GM10248 (cell line): ENCODE measurements around the gene CD244.

ENCODE experiments used
- CTCF ChIA-PET: fragments of 300-600 bp; sonication (Branson Sonifier 250); formaldehyde crosslinking; extraction: SDS; loops from one replicate; lab custom pipeline; 2021; ENCODE audit warnings: antibody characterized with exemption; lab: Yijun Ruan, JAX
- POLR2A ChIA-PET: fragments of 350-650 bp; sonication (Branson Sonifier 250); formaldehyde crosslinking; extraction: SDS; loops from one replicate; lab custom pipeline; 2020; ENCODE audit warnings: antibody characterized with exemption; lab: Yijun Ruan, JAX
- DNase-seq: peaks from one replicate; pipeline ENCODE4 v3.0.0; 2012; ENCODE audit errors: extremely low spot score
- TF ChIP-seq, protein P1 (sequence below): IDR thresholded peaks from 2 replicates; pipeline ENCODE4 v1.5.1; 2012; ENCODE audit warnings: mild to moderate bottlenecking, low read depth; ENCODE audit errors: extremely low read depth, missing control alignments, control extremely low read depth

The CD244 gene

DNA sequence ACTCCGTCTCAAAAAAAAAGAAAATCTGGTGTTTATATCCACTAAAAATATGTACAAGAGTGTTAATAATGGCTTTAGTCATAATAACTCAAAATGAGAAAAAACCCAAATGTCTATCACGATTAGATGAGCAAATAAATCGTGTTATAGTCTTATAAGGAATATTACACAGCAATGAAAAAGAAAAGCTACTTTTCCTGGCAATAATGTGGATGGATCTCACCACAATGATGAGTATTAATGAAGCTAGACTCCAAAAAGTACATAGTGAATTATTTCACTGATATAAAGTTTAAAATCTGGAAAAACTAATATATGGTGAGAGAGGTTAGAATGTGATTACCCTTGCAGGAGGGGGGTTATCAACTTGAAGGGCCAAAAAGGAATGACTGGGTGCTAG lies 9.7 kb downstream of the CD244 start:
- DNase-seq, result no peak
- TF ChIP-seq, protein P1, sequence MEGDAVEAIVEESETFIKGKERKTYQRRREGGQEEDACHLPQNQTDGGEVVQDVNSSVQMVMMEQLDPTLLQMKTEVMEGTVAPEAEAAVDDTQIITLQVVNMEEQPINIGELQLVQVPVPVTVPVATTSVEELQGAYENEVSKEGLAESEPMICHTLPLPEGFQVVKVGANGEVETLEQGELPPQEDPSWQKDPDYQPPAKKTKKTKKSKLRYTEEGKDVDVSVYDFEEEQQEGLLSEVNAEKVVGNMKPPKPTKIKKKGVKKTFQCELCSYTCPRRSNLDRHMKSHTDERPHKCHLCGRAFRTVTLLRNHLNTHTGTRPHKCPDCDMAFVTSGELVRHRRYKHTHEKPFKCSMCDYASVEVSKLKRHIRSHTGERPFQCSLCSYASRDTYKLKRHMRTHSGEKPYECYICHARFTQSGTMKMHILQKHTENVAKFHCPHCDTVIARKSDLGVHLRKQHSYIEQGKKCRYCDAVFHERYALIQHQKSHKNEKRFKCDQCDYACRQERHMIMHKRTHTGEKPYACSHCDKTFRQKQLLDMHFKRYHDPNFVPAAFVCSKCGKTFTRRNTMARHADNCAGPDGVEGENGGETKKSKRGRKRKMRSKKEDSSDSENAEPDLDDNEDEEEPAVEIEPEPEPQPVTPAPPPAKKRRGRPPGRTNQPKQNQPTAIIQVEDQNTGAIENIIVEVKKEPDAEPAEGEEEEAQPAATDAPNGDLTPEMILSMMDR, result no peak
- CTCF ChIA-PET, result interaction anchor here (0.6 to 4.0 kb wide), 8 partner anchors 11 to 137 kb away, joined by 3 to 26 read pairs (median 3); partner anchors contain the start of genes CD244 and ITLN2
- POLR2A ChIA-PET, result no interaction called here

DNA sequence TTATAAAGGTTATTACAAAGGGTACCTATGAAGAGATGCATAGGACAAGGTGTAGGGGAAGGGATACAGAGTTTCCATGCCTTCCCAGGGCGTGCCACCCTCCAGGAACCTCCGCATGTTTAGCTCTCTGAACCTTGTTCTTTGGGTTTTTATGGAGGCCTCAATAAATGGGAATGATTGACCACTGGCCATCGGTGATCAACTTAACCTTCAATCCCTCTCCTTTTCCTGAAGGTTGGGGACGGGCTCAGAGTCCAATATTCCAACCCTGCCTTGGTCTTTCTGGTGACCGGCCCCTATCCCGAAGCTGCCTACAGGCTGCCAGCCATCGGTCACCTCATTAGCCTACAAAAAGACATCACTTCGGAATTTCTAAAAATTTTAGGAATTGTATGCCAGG lies 11.7 kb downstream of the CD244 start:
- CTCF ChIA-PET, result interaction anchor here (0.9 to 2.3 kb wide), 4 partner anchors 9 to 101 kb away, joined by 3 to 9 read pairs (median 5); no protein-coding TSS in a partner anchor

DNA sequence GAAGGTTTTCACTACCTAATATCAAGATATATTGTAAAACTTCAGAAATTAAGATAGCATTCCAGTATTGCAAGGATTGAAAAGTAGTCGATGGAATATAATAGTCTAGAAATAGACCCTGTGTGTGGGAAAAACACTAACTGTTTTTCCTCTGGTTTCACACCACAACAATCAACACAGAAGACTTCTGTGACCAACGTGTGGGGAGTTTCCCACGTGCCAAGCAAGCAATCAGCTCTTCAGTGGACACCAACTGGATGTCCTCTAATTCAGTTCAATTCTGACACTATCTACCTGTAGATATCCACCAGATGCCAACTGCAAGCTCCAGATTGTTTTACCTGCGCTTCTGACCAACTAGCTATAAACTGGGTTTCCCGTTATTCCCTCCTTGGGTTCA lies 12.1 kb downstream of the CD244 start:
- DNase-seq, result no peak
- POLR2A ChIA-PET, result no interaction called here
- CTCF ChIA-PET, result interaction anchor here (0.6 to 2.3 kb wide), 6 partner anchors 9 to 101 kb away, joined by 3 to 9 read pairs (median 4); no protein-coding TSS in a partner anchor
- TF ChIP-seq, protein P1, result no peak

More for the DNA sequence above, 11.7 kb downstream of the CD244 start:
- POLR2A ChIA-PET, result no interaction called here
- TF ChIP-seq, protein P1, result no peak
- DNase-seq, result no peak

DNA sequence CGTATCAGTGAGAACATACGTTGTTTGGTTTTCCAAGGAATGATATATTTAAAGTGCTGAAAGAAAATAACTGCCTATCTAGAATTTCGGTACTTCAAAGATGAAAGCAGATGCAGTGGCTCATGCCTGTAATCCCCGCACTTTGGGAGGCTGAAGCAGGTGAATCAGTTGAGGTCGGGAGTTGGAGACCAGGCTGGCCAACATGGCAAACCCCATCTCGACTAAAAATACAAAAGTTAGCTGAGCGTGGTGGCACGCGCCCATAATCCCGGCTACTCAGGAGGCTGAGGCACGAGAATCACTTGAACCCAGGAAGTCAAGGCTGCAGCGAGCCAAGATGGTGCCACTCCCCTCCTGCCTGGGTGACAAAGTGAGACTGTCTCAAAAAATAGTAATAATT lies 16.4 kb downstream of the CD244 start:
- TF ChIP-seq, protein P1, result no peak
- ChIA-PET POLR2A (interaction anchor here (0.6 kb wide), 1 partner anchor 299 kb away, joined by 3 read pairs; no protein-coding TSS in a partner anchor), CTCF (interaction anchor here (1.3 to 1.4 kb wide), 2 partner anchors 10 to 14 kb away, joined by 3 to 4 read pairs; no protein-coding TSS in a partner anchor)
- DNase-seq, result no peak

DNA sequence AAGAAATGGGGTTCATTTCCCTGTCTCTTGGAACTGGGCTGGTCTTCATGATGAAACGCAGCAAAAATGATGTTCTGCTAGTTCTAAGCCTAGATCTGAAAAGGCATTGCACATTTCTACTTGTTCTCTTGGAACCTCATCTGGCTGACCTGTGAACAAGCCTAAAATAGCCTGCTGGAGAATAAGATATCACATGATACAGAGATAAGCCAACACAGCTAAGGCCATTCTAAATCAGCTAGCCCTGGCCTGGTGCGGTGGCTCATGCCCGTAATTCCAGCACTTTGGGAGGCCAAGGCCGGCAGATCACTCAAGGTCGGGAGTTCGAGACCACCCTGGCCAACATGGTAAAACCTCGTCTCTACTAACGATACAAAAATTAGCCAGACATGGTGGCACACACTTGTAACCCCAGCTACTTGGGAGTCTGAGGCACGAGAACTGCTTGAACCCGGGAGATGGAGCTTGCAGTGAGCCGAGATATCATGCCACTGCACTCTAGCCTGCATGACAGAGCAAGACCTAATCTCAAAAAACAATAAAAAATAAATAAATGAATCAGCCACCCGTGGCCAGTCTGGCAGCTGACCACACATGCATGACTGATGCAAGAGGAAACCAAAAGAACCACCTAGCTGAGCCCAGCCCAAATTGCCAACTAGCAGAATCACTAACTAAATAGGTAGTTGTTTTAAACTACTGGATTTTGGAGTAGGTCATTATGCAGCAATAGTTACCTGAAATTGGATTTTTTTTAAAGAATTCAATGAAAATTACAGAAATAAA lies 18.0 kb downstream of the CD244 start:
- ChIA-PET CTCF (interaction anchor here (1.2 to 5.8 kb wide), 4 partner anchors 10 to 108 kb away, joined by 3 to 48 read pairs (median 10); partner anchors contain the start of gene ITLN2), POLR2A (no interaction called here)
- no peak for DNase-seq
- TF ChIP-seq, protein P1, result no peak

DNA sequence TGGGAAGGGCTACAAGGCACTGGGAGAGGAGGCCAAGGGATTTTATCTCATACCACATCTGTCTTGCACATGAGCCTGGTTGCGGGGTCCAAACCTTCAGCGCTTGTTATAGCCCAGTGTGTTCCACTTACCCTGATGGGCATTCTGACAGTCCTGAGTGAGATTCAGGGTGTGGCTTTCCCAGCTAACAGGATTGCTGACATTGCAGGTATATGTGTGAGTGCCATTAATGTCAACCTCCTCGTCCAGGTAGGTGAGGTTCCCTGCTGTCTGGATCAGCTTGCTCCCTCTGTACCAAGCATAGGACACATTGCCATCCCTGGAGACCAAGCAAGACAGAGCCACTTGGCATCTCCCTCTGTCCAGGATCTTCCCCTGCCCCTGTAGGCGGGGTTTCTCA lies 21.6 kb downstream of the CD244 start:
- ChIA-PET CTCF (interaction anchor here (1.0 to 5.8 kb wide), 6 partner anchors 7 to 112 kb away, joined by 3 to 48 read pairs (median 4); partner anchors contain the start of gene ITLN2), POLR2A (no interaction called here)
- TF ChIP-seq, protein P1, result no peak
- no peak for DNase-seq
